ENCODE data around the gene AUP1. TPM values are rescaled to one million over a fixed set of nuclear protein-coding genes. Genes with fewer than 3 reads are reported as not detected.
"Not testable (repeated sequence)": the region's sequence is repeated elsewhere in the genome, so short reads cannot be mapped to it uniquely, and the experiment has no call there.

Gene AUP1
- total RNA-seq, 5 donors from 2014 or later (not counting 1 experiment from before 2014, with no cell fraction given), result 144 to 167 (median 149) TPM

GRCh38 chr2:74566754-74567085, 37.2 kb upstream of the AUP1 start:
- no peaks in the 10 kb centered on the region for H3K9me3 Mint-ChIP-seq

GRCh38 chr2:74566076-74566753, 36.7 kb upstream of the AUP1 start:
- Mint-ChIP-seq H3K27me3 (peaks cover 23 to 24% of the 10 kb centered on the region in 2 donors), H3K9me3 (no peaks in the 10 kb centered on the region), H3K36me3 (no peaks in the 10 kb centered on the region), H3K4me1 (no peaks in the 10 kb centered on the region), H3K27ac (no peak overlapping the region), H3K4me3 (no peak overlapping the region)
- POLR2A ChIA-PET, result no interaction called here
- ATAC-seq (replicated peaks in 1 of 4), result no peak
- no peak for DNase-seq
- CTCF ChIA-PET, result interaction anchor here in 1 of 2 donors (0.7 kb wide), 1 partner anchor 15 kb away, joined by 5 read pairs; no protein-coding TSS in a partner anchor
- Histone ChIP-seq H3K36me3 (ENCODE audit: control insufficient read depth in 2 of 2, extremely low read depth in 1 of 2, insufficient read depth in 1 of 2, low read length in 1 of 2) (no peaks in the 10 kb centered on the region), H3K9me3 (no peaks in the 10 kb centered on the region), H3K27me3 (replicated peaks in 1 of 2; ENCODE audit: control insufficient read depth in 2 of 2, extremely low read depth in 1 of 2, insufficient read depth in 2 of 2, low read length in 1 of 2) (peaks cover 0 to 13% of the 10 kb centered on the region in 2 experiments), H3K27ac (ENCODE audit: low read length) (no peak overlapping the region), H3K4me1 (ENCODE audit: control insufficient read depth in 1 of 2, extremely low read depth in 1 of 2, insufficient read depth in 2 of 2, low read length in 2 of 2) (no peaks in the 10 kb centered on the region), H3K4me3 (ENCODE audit: control insufficient read depth in 1 of 2, extremely low read depth in 1 of 2, low read length in 1 of 2) (no peak overlapping the region)
- 60% methylated on average over 2 of the region's 7 CpGs for WGBS (ENCODE audit: insufficient coverage)

More at GRCh38 chr2:74566754-74567085, 37.2 kb upstream of the AUP1 start:
- H3K27me3 Mint-ChIP-seq, result peaks cover 19 to 22% of the 10 kb centered on the region in 2 donors
- Histone ChIP-seq H3K4me3 (ENCODE audit: control insufficient read depth in 1 of 2, extremely low read depth in 1 of 2, low read length in 1 of 2) (no peak overlapping the region), H3K4me1 (ENCODE audit: control insufficient read depth in 1 of 2, extremely low read depth in 1 of 2, insufficient read depth in 2 of 2, low read length in 2 of 2) (no peaks in the 10 kb centered on the region), H3K27ac (ENCODE audit: low read length) (no peak overlapping the region), H3K27me3 (replicated peaks in 1 of 2; ENCODE audit: control insufficient read depth in 2 of 2, extremely low read depth in 1 of 2, insufficient read depth in 2 of 2, low read length in 1 of 2) (peaks cover 0 to 10% of the 10 kb centered on the region in 2 experiments), H3K36me3 (ENCODE audit: control insufficient read depth in 2 of 2, extremely low read depth in 1 of 2, insufficient read depth in 1 of 2, low read length in 1 of 2) (no peaks in the 10 kb centered on the region), H3K9me3 (no peaks in the 10 kb centered on the region)
- no peak overlapping the region for H3K4me3 Mint-ChIP-seq
- DNase-seq (no peak), ATAC-seq (replicated peaks in 1 of 4) (no peak)
- ChIA-PET POLR2A (no interaction called here), CTCF (no interaction called here)
- no peaks in the 10 kb centered on the region for H3K4me1 Mint-ChIP-seq
- H3K36me3 Mint-ChIP-seq, result no peaks in the 10 kb centered on the region
- H3K27ac Mint-ChIP-seq, result no peak overlapping the region

GRCh38 chr2:74564222-74564621, 34.7 kb upstream of the AUP1 start:
- POLR2A ChIA-PET, result no interaction called here
- CTCF ChIA-PET, result no interaction called here
- H3K27ac Mint-ChIP-seq, result no peak overlapping the region
- DNase-seq, result no peak
- H3K4me3 Mint-ChIP-seq, result no peak overlapping the region
- H3K9me3 ChIP-seq, result no peaks in the 10 kb centered on the region
- 75% methylated on average over 3 of the region's 5 CpGs for WGBS (ENCODE audit: insufficient coverage)
- no peak overlapping the region for H3K27ac ChIP-seq (ENCODE audit: low read length)
- peaks cover 0 to 6% (median 5%) of the 10 kb centered on the region in 3 donors for H3K4me1 Mint-ChIP-seq
- H3K36me3 ChIP-seq (ENCODE audit: control insufficient read depth in 2 of 2, extremely low read depth in 1 of 2, insufficient read depth in 1 of 2, low read length in 1 of 2), result no peaks in the 10 kb centered on the region
- H3K4me1 ChIP-seq (ENCODE audit: control insufficient read depth in 1 of 2, extremely low read depth in 1 of 2, insufficient read depth in 2 of 2, low read length in 2 of 2), result peaks cover 0 to 2% of the 10 kb centered on the region in 2 experiments
- H3K27me3 Mint-ChIP-seq, result peaks cover 28 to 31% of the 10 kb centered on the region in 2 donors
- no peak for ATAC-seq (replicated peaks in 1 of 4)
- H3K27me3 ChIP-seq (replicated peaks in 1 of 2; ENCODE audit: control insufficient read depth in 2 of 2, extremely low read depth in 1 of 2, insufficient read depth in 2 of 2, low read length in 1 of 2), result peaks cover 0 to 22% of the 10 kb centered on the region in 2 experiments
- H3K4me3 ChIP-seq (ENCODE audit: control insufficient read depth in 1 of 2, extremely low read depth in 1 of 2, low read length in 1 of 2), result no peak overlapping the region
- no peaks in the 10 kb centered on the region for H3K36me3 Mint-ChIP-seq
- no peaks in the 10 kb centered on the region for H3K9me3 Mint-ChIP-seq

- POLR2A ChIA-PET, result interaction anchor here in 1 of 2 donors (0.5 kb wide), 1 partner anchor 94 kb away, joined by 5 read pairs; no protein-coding TSS in a partner anchor
- Mint-ChIP-seq H3K27me3 (peaks cover 19 to 22% of the 10 kb centered on the region in 2 donors), H3K4me1 (peaks cover 0 to 8% (median 5%) of the 10 kb centered on the region in 3 donors), H3K4me3 (no peak overlapping the region), H3K36me3 (peaks cover 3% of the 10 kb centered on the region), H3K27ac (no peak overlapping the region), H3K9me3 (no peaks in the 10 kb centered on the region)
- H3K4me1 ChIP-seq (ENCODE audit: control insufficient read depth in 1 of 2, extremely low read depth in 1 of 2, insufficient read depth in 2 of 2, low read length in 2 of 2), result peaks cover 0 to 2% of the 10 kb centered on the region in 2 experiments
- no peak for ATAC-seq (replicated peaks in 1 of 4)
- CTCF ChIA-PET, result no interaction called here
- no peak overlapping the region for H3K27ac ChIP-seq (ENCODE audit: low read length)
- H3K36me3 ChIP-seq (ENCODE audit: control insufficient read depth in 2 of 2, extremely low read depth in 1 of 2, insufficient read depth in 1 of 2, low read length in 1 of 2), result no peaks in the 10 kb centered on the region
- peaks cover 0 to 22% of the 10 kb centered on the region in 2 experiments for H3K27me3 ChIP-seq (replicated peaks in 1 of 2; ENCODE audit: control insufficient read depth in 2 of 2, extremely low read depth in 1 of 2, insufficient read depth in 2 of 2, low read length in 1 of 2)
- no peak overlapping the region for H3K4me3 ChIP-seq (ENCODE audit: control insufficient read depth in 1 of 2, extremely low read depth in 1 of 2, low read length in 1 of 2)
- no peak for DNase-seq
- no peaks in the 10 kb centered on the region for H3K9me3 ChIP-seq
- 94% methylated on average over 5 of the region's 7 CpGs for WGBS (ENCODE audit: insufficient coverage)
Measured at GRCh38 chr2:74562126-74562775, 32.7 kb upstream of the AUP1 start.

- H3K36me3 ChIP-seq (ENCODE audit: control insufficient read depth in 2 of 2, extremely low read depth in 1 of 2, insufficient read depth in 1 of 2, low read length in 1 of 2); H3K9me3 Mint-ChIP-seq; H3K4me1 ChIP-seq (ENCODE audit: control insufficient read depth in 1 of 2, extremely low read depth in 1 of 2, insufficient read depth in 2 of 2, low read length in 2 of 2); ATAC-seq (replicated peaks in 1 of 4); H3K27ac ChIP-seq (ENCODE audit: low read length); CTCF ChIA-PET; H3K36me3 Mint-ChIP-seq; DNase-seq; H3K9me3 ChIP-seq; H3K4me3 Mint-ChIP-seq; POLR2A ChIA-PET; H3K27ac Mint-ChIP-seq; H3K4me3 ChIP-seq (ENCODE audit: control insufficient read depth in 1 of 2, extremely low read depth in 1 of 2, low read length in 1 of 2): not testable (repeated sequence)
- H3K4me1 Mint-ChIP-seq, result peaks cover 0 to 16% (median 10%) of the 10 kb centered on the region in 3 donors
- H3K27me3 Mint-ChIP-seq, result peaks cover 17 to 22% of the 10 kb centered on the region in 2 donors
- 93% methylated on average over 1 of the region's 1 CpG for WGBS (ENCODE audit: insufficient coverage)
- peaks cover 0 to 22% of the 10 kb centered on the region in 2 experiments for H3K27me3 ChIP-seq (replicated peaks in 1 of 2; ENCODE audit: control insufficient read depth in 2 of 2, extremely low read depth in 1 of 2, insufficient read depth in 2 of 2, low read length in 1 of 2)
Measured at GRCh38 chr2:74561022-74561421, 31.5 kb upstream of the AUP1 start.

- peaks cover 0 to 7% of the 10 kb centered on the region in 2 experiments for H3K4me1 ChIP-seq (ENCODE audit: control insufficient read depth in 1 of 2, extremely low read depth in 1 of 2, insufficient read depth in 2 of 2, low read length in 2 of 2)
- ATAC-seq (replicated peaks in 1 of 4), result no peak
- 87% methylated on average over 6 of the region's 6 CpGs for WGBS (ENCODE audit: insufficient coverage)
- Mint-ChIP-seq H3K36me3 (peaks cover 7% of the 10 kb centered on the region), H3K9me3 (no peaks in the 10 kb centered on the region), H3K27ac (peak overlapping the region in 1 of 2 donors; percentile 71), H3K4me3 (no peak overlapping the region), H3K27me3 (peaks cover 16 to 22% of the 10 kb centered on the region in 2 donors), H3K4me1 (peaks cover 0 to 17% (median 11%) of the 10 kb centered on the region in 3 donors)
- peaks cover 0 to 22% of the 10 kb centered on the region in 2 experiments for H3K27me3 ChIP-seq (replicated peaks in 1 of 2; ENCODE audit: control insufficient read depth in 2 of 2, extremely low read depth in 1 of 2, insufficient read depth in 2 of 2, low read length in 1 of 2)
- CTCF ChIA-PET, result no interaction called here
- no peak overlapping the region for H3K27ac ChIP-seq (ENCODE audit: low read length)
- H3K36me3 ChIP-seq (ENCODE audit: control insufficient read depth in 2 of 2, extremely low read depth in 1 of 2, insufficient read depth in 1 of 2, low read length in 1 of 2), result no peaks in the 10 kb centered on the region
- no peaks in the 10 kb centered on the region for H3K9me3 ChIP-seq
- H3K4me3 ChIP-seq (ENCODE audit: control insufficient read depth in 1 of 2, extremely low read depth in 1 of 2, low read length in 1 of 2), result no peak overlapping the region
- DNase-seq, result no peak
- POLR2A ChIA-PET, result no interaction called here
Measured at GRCh38 chr2:74560591-74560990, 31.1 kb upstream of the AUP1 start.
